Right lung (tissue), 5 donors: Measurements from ENCODE around the gene KRT35. TPM values are rescaled to one million over a fixed set of nuclear protein-coding genes. Genes with fewer than 3 reads are reported as not detected.

Experiments
- DNase-seq, 2 donors: peaks; one replicate each; pipeline ENCODE4 v3.0.0-alpha.2; 2013
- polyA plus RNA-seq, 5 donors: library from polyadenylated mRNA; unstranded; fragments of 120-200 nt; gene quantifications; one replicate each; pipeline versions ENCODE4 v1.2.1 to v1.2.3, GENCODE V29; 2013; ENCODE audit warnings: inconsistent platforms in 1 of 5, low replicate concordance in 1 of 5; ENCODE audit not compliant: insufficient read length in 5 of 5, insufficient read depth in 1 of 5

Gene KRT35
- polyA plus RNA-seq, 5 donors: not detected

- DNase-seq: no peak
Observed at GRCh38 chr17:41489531-41489930, 8.6 kb upstream of the KRT35 start, which contains the start of gene KRT36. KRT36 (minus strand) TSS chr17:41489910; CDS start chr17:41489864, 46 bp downstream.

- no peak for DNase-seq
Observed at GRCh38 chr17:41486809-41487530, 6.0 kb upstream of the KRT35 start.

- DNase-seq: no peak
Observed at GRCh38 chr17:41486316-41486715, 5.4 kb upstream of the KRT35 start.

GRCh38 chr17:41484920-41485904 is 4.3 kb upstream of the KRT35 start:
- no peak for DNase-seq

- no peak for DNase-seq
Observed at GRCh38 chr17:41483991-41484826, 3.3 kb upstream of the KRT35 start.

- DNase-seq: no peak
Observed at GRCh38 chr17:41483531-41483930, 2.6 kb upstream of the KRT35 start.

- no peak for DNase-seq
Observed at GRCh38 chr17:41480581-41480980, 370 bp downstream of the KRT35 start.

- no peak for DNase-seq
Observed at GRCh38 chr17:41480136-41480535, 815 bp downstream of the KRT35 start.

- no peak for DNase-seq
Observed at GRCh38 chr17:41478237-41478636, 2.7 kb downstream of the KRT35 start.

- DNase-seq: no peak
Observed at GRCh38 chr17:41476866-41477815, 3.8 kb downstream of the KRT35 start.

GRCh38 chr17:41475421-41475820 is 5.5 kb downstream of the KRT35 start:
- no peak for DNase-seq

- DNase-seq: no peak
Observed at GRCh38 chr17:41474863-41475262, 6.1 kb downstream of the KRT35 start.

GRCh38 chr17:41468346-41468745 is 12.6 kb downstream of the KRT35 start:
- DNase-seq: no peak

- DNase-seq: no peak
Observed at GRCh38 chr17:41467561-41467960, 13.4 kb downstream of the KRT35 start.

GRCh38 chr17:41466988-41467387 is 14.0 kb downstream of the KRT35 start, which contains the start of gene KRT32:
KRT32 (minus strand) TSS chr17:41467386; CDS start chr17:41467325, 61 bp downstream.
- no peak for DNase-seq

- peak; percentile 27 to 30 for DNase-seq
Observed at GRCh38 chr17:41464682-41465081, 16.3 kb downstream of the KRT35 start.

- no peak for DNase-seq
Observed at GRCh38 chr17:41464173-41464572, 16.8 kb downstream of the KRT35 start.

- DNase-seq: no peak
Observed at GRCh38 chr17:41463746-41464145, 17.2 kb downstream of the KRT35 start.

- no peak for DNase-seq
Observed at GRCh38 chr17:41462705-41463104, 18.2 kb downstream of the KRT35 start.

GRCh38 chr17:41457676-41458075 is 23.3 kb downstream of the KRT35 start:
- DNase-seq: no peak
